ENCODE data around the gene FAM3D. TPM values are rescaled to one million over a fixed set of nuclear protein-coding genes. Genes with fewer than 3 reads are reported as not detected.
"Not testable (repeated sequence)": the region's sequence is repeated elsewhere in the genome, so short reads cannot be mapped to it uniquely, and the experiment has no call there.

The FAM3D gene, protein sequence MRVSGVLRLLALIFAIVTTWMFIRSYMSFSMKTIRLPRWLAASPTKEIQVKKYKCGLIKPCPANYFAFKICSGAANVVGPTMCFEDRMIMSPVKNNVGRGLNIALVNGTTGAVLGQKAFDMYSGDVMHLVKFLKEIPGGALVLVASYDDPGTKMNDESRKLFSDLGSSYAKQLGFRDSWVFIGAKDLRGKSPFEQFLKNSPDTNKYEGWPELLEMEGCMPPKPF
- polyA plus RNA-seq (ENCODE audit: insufficient read length in 4 of 4), result 1 to 10 TPM in 2 of 4 donors, under 1 TPM in 2; 0.20 to 3.0 (median 0.92) TPM

GRCh38 chr3:58666683-58667082 is at the start of gene FAM3D:
TSS of gene FAM3D (minus strand) at chr3:58666774. CDS start at chr3:58655563, 11,211 bp downstream.
- no peak for DNase-seq (ENCODE audit: low read depth in 4 of 4, low spot score in 3 of 4)

- no peak for DNase-seq (ENCODE audit: low read depth in 4 of 4, low spot score in 3 of 4)
Observed at GRCh38 chr3:58713715-58714401, 47.3 kb upstream of the FAM3D start.

DNA sequence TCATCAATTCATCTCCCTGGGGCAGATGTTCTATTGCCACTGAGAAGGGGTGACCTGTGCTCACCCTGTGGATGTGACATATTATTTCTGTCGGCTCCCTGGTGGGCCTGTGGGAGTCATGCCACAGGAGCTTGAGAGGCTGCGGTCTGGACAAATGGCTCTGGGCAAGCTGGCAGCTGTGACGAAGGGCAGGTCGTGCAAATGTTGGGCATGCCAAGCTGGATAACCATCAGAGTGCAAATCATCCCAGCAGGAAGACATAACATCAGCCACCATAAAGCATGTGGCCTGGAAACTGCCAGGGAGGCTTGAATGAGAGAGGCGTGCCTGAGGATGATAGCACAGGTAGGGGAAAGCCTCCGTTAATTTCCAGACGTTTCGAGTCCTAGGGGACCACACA is 45.3 kb upstream of the FAM3D start:
- DNase-seq (ENCODE audit: low read depth in 4 of 4, low spot score in 3 of 4), result no peak

DNA sequence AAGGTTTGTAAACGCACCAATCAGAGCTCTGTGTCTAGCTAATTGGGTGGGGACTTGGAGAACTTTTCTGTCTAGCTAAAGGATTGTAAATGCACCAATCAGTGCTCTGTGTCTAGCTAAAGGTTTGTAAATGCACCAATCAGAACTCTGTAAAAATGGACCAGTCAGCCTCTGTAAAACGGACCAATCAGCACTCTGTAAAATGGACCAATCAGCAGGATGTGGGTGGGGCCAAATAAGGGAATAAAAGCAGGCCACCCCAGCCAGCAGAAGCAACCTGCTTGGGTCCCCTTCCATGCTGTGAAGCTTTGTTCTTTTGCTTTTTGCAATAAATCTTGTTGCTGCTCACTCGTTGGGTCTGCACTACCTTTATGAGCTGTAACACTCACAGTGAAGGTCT is 42.4 kb upstream of the FAM3D start:
- not testable (repeated sequence) for DNase-seq (ENCODE audit: low read depth in 4 of 4, low spot score in 3 of 4)

- DNase-seq (ENCODE audit: low read depth in 4 of 4, low spot score in 3 of 4), result no peak
Observed at GRCh38 chr3:58708116-58708791, 41.7 kb upstream of the FAM3D start.

GRCh38 chr3:58707390-58707930 is 40.9 kb upstream of the FAM3D start:
- no peak for DNase-seq (ENCODE audit: low read depth in 4 of 4, low spot score in 3 of 4)

DNA sequence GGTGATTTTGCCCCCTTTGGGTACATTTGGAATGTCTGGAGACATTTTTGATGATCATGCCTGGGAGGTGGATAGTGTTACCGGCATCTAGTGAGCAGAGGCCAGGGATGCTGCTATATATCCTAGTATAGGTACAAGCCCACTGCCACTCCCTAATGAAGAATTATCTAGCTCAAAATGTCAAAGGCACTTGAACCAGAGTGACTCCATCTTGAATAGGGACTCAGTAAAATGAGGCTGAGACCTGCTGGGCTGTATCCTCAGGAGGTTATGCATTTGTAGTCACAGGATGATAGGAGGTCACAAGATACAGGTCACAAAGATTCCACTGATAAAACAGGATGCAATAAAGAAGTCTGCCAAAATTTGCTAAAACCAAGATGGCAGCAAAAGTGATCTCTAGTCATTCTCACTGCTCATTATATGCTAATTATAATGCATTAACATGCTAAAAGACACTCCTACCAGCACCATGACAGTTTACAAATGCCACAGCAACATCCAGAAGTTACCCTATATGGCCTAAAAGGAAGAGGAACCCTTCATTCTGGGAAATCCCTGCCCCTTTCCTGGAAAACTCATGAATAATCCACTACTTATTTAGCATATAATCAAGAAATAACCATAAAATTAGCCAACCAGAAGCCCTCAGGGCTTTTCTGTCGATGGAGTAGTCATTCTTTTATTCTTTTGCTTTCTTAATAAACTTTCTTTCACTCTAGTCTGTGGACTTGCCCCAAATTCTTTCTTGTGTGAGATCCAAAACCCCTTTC is 40.0 kb upstream of the FAM3D start:
- no peak for DNase-seq (ENCODE audit: low read depth in 4 of 4, low spot score in 3 of 4)

GRCh38 chr3:58704745-58705144 is 38.2 kb upstream of the FAM3D start:
- DNase-seq (ENCODE audit: low read depth in 4 of 4, low spot score in 3 of 4), result no peak

DNA sequence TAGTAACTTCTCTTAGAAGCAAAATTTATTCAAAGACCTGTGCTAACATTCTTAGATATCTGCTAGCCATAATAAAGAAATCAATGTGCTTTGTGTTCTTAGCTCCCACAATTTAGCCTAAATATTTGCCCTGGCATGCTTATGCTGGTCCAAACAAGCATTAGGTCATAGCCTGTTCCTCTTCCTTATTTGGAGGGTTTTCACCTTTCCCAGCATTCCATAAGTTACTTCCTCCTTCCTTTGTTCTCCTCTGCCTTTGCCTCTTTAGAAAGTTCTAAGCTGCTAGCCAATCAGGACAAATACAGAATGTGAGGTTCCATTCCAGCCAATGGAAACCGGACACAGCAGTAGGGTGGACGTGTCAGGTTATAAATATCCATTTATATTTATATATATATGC is 37.7 kb upstream of the FAM3D start:
- DNase-seq (ENCODE audit: low read depth in 4 of 4, low spot score in 3 of 4), result not testable (repeated sequence)

DNA sequence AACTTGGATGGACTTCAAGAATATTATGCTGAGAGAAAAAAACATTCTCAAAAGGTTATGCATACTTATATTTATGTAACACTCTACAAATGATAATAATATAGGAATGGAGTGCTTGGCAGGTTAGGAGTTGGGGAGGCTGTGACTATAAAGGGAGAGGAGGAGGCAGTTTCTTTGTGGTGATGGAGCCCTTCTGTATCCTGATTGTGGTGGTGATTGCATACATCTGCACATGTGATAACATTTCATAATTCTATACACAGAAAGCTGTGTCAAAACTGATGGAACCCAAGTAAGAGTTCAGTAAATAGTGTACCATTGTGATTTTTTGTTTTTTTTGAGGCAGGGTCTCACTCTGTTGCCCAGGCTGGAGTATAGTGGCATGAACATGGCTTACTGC is 31.7 kb upstream of the FAM3D start:
- no peak for DNase-seq (ENCODE audit: low read depth in 4 of 4, low spot score in 3 of 4)

DNA sequence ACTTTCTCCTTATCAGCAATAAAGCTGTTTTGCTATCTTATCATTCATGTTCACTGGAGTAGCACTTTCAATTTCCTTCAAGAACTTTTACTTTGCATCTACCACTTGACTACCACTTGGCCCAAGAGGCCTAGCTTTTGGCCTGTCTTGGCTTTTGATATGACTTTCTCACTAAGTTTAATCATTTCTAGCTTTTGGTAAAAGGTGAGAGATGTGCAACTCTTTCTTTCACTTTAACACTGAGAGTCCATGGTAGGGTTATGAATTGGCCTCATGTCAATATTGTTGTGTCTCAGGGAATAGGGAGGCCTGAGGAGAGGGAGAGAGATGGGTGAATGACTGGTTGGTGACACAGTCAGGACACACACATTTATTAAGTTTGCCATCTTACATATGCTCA is 31.0 kb upstream of the FAM3D start:
- no peak for DNase-seq (ENCODE audit: low read depth in 4 of 4, low spot score in 3 of 4)

DNA sequence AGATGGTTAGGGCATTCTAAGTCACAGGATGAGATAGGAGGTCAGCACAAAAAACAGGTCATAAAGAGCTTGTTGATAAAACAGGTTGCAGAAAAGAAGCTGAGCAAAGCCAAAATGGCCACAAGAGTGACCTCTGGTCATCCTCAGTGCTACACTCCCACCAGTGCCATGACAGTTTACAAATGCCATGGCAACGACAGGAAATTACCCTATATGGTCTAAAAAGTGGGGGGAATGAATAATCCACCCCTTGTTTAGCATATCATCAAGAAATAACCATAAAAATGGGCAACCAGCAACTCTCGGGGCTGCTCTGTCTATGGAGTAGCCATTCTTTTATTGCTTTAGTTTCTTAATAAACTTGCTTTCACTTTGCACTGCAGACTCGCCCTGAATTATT is 30.2 kb upstream of the FAM3D start:
- DNase-seq (ENCODE audit: low read depth in 4 of 4, low spot score in 3 of 4), result not testable (repeated sequence)

DNA sequence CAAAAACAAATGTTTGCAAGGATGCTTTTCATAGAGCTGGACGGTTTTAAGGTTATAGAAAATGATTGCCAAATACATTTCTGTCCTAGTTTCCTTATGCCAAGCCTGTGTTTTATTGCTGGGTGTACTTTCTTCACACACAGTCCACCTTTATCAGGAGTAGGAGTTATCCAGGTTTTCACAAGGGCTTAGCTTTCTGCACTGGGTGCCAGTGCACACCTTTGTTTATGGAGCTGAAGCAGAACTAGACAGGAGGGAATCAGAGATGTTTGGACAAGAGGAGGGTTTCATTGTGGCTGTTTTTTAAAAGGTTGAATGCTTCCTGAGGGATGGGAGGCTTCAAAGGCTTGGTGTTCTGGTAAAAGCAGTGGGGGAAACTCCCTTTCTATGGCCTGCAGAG is 29.5 kb upstream of the FAM3D start:
- no peak for DNase-seq (ENCODE audit: low read depth in 4 of 4, low spot score in 3 of 4)

DNA sequence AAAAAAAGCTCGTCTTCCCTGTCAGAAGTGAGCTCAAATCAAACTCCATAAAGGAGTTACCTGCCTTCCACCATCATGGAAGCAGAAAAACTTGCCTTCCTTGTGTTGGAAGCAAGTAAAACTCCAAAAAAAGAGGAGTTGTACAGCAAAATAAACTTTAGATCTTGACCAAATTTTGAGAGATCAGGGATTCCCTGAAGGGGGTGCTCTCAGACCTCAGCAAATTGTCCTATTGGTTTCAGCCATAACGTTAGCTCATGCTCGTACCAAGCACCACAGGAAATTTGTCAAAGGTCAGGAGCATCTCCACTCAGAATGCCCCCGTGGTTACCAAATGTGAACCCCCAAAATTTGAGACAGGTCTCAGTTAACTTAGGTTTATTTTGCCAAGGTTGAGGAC is 28.7 kb upstream of the FAM3D start:
- DNase-seq (ENCODE audit: low read depth in 4 of 4, low spot score in 3 of 4), result not testable (repeated sequence)

- no peak for DNase-seq (ENCODE audit: low read depth in 4 of 4, low spot score in 3 of 4)
Observed at GRCh38 chr3:58693940-58694850, 27.6 kb upstream of the FAM3D start.

GRCh38 chr3:58692484-58692883 is 25.9 kb upstream of the FAM3D start:
- DNase-seq (ENCODE audit: low read depth in 4 of 4, low spot score in 3 of 4), result no peak

- no peak for DNase-seq (ENCODE audit: low read depth in 4 of 4, low spot score in 3 of 4)
Observed at GRCh38 chr3:58691997-58692396, 25.4 kb upstream of the FAM3D start.

DNA sequence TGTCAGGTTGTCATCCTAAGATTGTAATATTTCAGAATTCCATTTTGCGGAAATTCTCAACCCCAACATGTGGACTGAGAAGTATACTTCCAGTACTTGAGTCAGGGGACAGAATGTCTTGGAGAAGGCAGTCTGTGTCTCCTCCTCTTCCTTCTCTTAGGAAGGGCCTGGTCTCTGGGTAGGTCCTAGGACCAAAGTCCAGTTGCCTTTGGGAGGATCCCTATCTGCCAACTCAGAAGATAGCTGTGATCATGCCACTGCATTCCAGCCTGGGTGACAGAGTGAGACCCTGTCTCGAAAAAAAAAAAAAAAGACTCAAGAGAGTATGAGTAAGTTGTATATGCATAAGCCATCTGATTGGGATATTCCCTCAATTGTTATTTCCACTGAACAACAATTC is 23.9 kb upstream of the FAM3D start:
- DNase-seq (ENCODE audit: low read depth in 4 of 4, low spot score in 3 of 4), result no peak

DNA sequence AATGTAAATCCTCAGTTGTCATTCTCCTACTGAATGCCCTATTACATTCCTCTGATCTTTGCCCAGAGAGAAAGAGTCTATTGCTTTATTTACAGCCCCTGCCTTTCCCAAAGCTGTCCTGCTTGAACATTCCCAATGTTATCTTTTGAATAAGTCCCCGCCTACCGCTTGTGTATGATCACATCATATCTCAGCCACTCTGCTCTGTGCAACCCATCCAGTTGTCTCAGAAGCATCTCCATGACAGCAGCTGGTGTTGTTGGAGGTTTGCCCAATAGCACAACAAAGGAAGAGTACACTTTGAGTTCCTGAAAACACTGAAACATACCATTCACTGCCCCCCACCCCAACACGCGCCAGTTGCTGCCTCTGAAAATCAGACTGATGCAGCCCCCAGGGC is 22.0 kb upstream of the FAM3D start:
- DNase-seq (ENCODE audit: low read depth in 4 of 4, low spot score in 3 of 4), result no peak

DNA sequence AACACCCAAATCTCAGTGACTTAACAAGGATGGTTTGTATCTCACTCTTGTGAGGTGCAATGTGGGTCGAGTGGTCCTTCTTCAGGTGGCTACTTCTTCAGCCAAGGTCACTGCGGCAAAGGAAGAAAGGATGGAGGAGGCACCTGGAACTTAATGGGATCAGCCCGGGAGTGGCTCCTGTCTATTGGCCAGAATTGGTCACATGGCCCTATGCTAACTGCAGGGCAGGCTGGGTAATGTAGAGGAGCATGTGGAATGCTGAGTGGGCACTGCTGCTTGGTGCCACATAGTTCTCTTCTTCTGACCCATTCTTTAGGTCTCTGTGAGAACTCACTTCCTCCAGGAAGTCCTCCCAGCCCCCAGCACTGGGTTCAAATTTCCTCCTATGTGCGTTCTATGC is 20.3 kb upstream of the FAM3D start:
- DNase-seq (ENCODE audit: low read depth in 4 of 4, low spot score in 3 of 4), result no peak

Measured in left renal pelvis (tissue), 4 donors.